ENCODE data around the gene RBMS3.

RBMS3 gene

DNA sequence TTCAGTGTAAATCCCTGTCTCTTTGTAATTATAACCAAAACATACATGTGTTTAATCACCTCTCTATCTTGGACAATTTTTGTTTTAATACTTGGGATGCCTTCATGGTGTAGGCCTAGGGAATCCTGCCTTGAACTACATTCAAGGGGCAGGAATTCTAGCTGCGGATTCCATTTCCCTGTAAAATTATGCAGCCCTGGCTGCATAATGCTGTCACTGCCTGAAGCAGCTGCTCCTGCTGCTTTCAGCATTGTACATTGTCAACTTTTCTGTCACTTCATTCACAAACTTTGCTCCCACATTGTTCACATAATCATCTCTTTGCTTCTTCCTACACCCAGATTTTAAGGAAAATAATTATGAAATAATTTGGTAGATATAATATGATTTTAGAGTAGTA lies 638.7 kb downstream of the RBMS3 start:
- Histone ChIP-seq H3K27me3 (replicated peaks; ENCODE audit: control insufficient read depth, insufficient read depth, low read length) (no peaks in the 10 kb centered on the region), H3K36me3 (ENCODE audit: control insufficient read depth, insufficient read depth, low read length) (no peaks in the 10 kb centered on the region), H3K4me3 (replicated peaks; ENCODE audit: low read depth, low read length) (no peak overlapping the region)
- DNase-seq (ENCODE audit: extremely low read depth, insufficient read length) = no peak
- TF ChIP-seq, protein P1, sequence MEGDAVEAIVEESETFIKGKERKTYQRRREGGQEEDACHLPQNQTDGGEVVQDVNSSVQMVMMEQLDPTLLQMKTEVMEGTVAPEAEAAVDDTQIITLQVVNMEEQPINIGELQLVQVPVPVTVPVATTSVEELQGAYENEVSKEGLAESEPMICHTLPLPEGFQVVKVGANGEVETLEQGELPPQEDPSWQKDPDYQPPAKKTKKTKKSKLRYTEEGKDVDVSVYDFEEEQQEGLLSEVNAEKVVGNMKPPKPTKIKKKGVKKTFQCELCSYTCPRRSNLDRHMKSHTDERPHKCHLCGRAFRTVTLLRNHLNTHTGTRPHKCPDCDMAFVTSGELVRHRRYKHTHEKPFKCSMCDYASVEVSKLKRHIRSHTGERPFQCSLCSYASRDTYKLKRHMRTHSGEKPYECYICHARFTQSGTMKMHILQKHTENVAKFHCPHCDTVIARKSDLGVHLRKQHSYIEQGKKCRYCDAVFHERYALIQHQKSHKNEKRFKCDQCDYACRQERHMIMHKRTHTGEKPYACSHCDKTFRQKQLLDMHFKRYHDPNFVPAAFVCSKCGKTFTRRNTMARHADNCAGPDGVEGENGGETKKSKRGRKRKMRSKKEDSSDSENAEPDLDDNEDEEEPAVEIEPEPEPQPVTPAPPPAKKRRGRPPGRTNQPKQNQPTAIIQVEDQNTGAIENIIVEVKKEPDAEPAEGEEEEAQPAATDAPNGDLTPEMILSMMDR (IDR thresholded peaks at IDR 0.05; ENCODE audit: insufficient read depth, low read length, poor library complexity, severe bottlenecking) = no peak

DNA sequence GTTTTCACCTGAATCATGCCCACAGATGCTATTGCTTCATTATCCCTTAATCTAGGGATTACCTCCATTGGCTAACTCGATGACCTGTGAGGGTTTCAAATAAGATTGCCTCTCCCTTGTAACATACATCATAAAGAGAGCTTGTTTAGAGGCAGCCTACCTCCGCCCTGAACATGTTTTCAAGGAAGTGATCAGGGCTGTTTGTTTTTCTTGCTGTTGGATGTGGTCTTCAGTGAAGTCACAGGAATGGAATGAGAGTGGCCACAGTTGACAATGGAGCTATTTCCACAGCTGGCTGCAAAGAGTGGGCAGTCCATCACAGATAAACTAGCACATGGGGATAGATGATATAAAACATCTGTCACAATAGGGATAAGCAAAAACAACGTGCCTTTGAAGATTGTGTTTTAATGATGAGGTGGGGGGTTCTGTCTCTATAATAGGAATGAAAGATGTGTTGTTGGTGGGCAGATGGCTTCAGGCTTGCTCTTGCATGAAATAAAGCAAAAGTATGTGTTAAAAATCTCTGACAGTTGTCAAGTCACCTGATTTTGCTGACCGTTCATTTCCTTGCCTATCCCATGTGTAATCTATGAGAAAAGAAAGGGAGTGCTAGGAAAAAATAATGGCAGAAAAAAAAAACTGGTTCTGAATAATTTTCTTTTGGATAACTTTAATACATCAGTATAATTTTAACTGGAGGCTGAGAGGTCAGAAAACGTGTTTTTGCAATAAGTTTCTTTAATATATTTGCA lies 642.3 kb downstream of the RBMS3 start:
- Histone ChIP-seq H3K36me3 (ENCODE audit: control insufficient read depth, insufficient read depth, low read length) (no peaks in the 10 kb centered on the region), H3K4me3 (replicated peaks; ENCODE audit: low read depth, low read length) (no peak overlapping the region), H3K27me3 (replicated peaks; ENCODE audit: control insufficient read depth, insufficient read depth, low read length) (no peaks in the 10 kb centered on the region)
- DNase-seq (ENCODE audit: extremely low read depth, insufficient read length) = no peak
- TF ChIP-seq, protein P1 (IDR thresholded peaks at IDR 0.05; ENCODE audit: insufficient read depth, low read length, poor library complexity, severe bottlenecking) = no peak

DNA sequence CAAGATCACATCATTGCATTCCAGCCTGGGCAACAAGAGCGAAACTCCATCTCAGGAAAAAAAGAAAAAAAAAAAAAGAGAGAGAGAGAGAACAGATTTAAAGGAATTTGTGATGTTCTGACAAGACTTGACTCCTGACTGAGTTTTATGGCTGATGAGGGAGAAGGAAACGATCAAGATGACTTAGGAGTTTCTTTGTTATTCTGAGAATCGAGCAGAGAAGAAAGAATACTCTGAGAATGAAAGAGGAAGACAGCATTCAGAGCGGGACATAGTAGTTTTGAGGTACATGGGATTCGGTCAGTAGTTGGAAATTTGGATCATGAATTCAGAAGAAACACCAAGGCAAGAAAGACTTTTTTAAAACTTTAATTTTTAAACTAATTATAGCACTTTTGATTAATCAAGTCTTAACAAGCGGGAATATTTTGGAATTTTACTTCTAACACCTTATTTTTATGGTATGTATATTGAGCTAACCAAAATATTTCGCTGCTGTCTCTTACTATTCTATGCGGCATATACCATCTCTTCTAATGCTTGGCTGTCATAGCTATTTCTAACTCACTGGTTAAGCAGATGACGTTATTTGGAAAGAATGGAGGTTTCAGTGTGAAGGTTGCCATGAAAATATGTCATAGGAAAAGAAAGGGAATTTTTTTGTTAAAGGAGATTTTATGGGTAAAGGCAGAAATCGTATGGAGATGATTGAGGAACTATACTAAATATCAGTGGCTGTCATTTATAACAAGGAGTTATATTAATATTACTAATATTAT lies 644.1 kb downstream of the RBMS3 start:
- Histone ChIP-seq H3K36me3 (ENCODE audit: control insufficient read depth, insufficient read depth, low read length) (no peaks in the 10 kb centered on the region), H3K4me3 (replicated peaks; ENCODE audit: low read depth, low read length) (no peak overlapping the region), H3K27me3 (replicated peaks; ENCODE audit: control insufficient read depth, insufficient read depth, low read length) (no peaks in the 10 kb centered on the region)
- TF ChIP-seq, protein P1 (IDR thresholded peaks at IDR 0.05; ENCODE audit: insufficient read depth, low read length, poor library complexity, severe bottlenecking) = no peak
- no peak for DNase-seq (ENCODE audit: extremely low read depth, insufficient read length)

DNA sequence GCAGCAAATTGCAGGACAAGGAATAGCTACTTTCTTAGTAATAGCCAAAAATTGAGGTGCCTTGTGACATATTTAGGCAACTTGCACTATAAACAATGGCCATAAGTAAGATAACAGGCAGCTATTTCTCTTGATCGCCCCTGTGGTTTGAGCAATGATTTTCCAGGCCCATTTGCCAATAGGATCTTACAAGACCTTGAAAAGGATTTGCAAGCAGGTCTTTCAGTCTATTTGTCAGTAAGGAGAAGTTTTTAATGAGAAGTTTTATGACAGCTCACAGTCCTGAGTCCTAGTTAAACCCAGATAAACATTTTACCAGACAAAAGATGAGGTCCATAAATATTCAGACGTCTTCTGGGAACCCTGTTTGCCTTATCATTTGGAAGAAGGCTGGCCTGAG lies 645.5 kb downstream of the RBMS3 start:
- H3K4me3 ChIP-seq (replicated peaks; ENCODE audit: low read depth, low read length) = no peak overlapping the region
- DNase-seq (ENCODE audit: extremely low read depth, insufficient read length) = no peak
- TF ChIP-seq, protein P1 (IDR thresholded peaks at IDR 0.05; ENCODE audit: insufficient read depth, low read length, poor library complexity, severe bottlenecking) = no peak
- H3K27me3 ChIP-seq (replicated peaks; ENCODE audit: control insufficient read depth, insufficient read depth, low read length) = no peaks in the 10 kb centered on the region
- H3K36me3 ChIP-seq (ENCODE audit: control insufficient read depth, insufficient read depth, low read length) = no peaks in the 10 kb centered on the region

DNA sequence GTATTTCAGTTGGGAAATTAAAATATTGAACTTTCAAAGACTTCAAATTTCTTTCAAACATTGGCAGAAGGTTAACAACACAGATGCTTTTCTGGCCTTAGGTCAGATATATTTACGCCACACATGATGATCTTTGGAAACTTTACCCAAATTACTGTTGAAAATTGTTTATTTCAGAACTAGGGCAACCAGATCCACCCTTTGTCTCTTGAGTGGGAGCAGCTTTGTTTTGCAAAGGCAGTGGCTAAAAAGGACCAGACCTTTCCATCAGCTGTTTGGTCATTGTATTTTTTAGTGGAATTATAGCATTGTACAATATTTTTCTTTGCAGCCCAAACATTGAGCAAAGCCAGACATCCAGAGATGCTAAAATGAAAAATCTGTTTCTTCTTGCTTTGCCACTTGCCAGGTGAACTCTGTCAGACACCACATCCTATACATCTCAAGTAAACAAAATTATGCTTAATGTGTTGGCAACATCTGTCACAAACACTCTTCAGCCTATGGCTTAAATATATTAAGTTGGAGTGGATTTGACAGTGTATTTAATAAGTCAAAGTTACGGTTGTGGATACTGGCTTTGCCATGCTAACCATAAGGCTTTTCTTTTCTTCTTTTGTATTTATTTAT lies 651.9 kb downstream of the RBMS3 start:
- H3K36me3 ChIP-seq (ENCODE audit: control insufficient read depth, insufficient read depth, low read length) = no peaks in the 10 kb centered on the region
- no peak for DNase-seq (ENCODE audit: extremely low read depth, insufficient read length)
- H3K27me3 ChIP-seq (replicated peaks; ENCODE audit: control insufficient read depth, insufficient read depth, low read length) = no peaks in the 10 kb centered on the region
- no peak overlapping the region for H3K4me3 ChIP-seq (replicated peaks; ENCODE audit: low read depth, low read length)
- TF ChIP-seq, protein P1 (IDR thresholded peaks at IDR 0.05; ENCODE audit: insufficient read depth, low read length, poor library complexity, severe bottlenecking) = no peak
